Erythroblast (primary cell): Measurements from ENCODE around the gene ZC2HC1B.

Source experiments
- GATA1 ChIP-seq: IDR thresholded peaks from 2 replicates; pipeline ENCODE4 v1.6.1; 2011; ENCODE audit warnings: low read depth, mild to moderate bottlenecking, control low read depth, low read length, moderate library complexity
- POLR2A ChIP-seq: IDR thresholded peaks from 2 replicates; pipeline ENCODE4 v1.6.1; 2011; ENCODE audit warnings: mild to moderate bottlenecking, low read length

DNA sequence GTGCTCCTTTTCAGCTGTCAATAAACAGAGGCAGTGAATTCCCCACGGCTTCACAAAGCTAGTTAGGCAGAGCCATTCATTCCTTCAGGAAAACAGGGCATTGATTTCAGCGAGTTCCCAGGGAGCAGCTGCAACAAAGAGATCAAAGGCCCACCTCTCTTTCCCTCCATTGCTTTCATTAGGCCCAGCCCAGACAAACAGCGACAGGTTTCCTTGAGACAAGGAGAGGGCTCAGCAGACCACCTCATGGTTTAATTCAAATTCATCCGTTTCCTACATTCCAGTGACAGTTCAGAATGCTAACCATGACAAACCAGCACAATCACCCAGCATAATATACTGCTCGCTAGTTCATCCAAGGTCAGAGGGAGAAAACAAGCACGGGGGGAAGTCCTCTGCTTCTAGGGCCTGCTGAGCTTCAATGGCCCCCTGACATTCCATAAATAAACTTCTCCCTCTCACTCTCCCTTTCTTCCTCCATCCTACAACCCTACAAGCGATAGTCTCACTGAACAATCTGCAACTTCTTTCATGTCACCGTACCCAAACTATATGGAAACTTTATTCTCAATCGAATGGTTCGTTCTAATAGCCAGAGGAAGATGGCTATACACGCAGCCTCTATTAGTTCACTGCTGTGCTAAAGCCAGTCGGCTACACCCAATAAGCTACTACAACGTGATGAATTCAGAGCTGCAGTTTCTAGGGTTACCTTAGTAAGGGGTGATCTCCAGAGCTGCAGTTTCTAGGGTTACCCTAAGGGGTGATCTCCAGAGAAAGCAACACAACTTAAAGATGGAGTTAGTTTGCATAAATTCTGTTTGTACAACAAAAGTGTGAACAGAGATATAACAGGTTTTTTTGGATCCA, 109.1 kb downstream of the ZC2HC1B start:
- TF ChIP-seq POLR2A (no peak), GATA1 (no peak)
